Neuronal stem cell (in vitro differentiated cells): ENCODE data around the gene IL21R.

ENCODE experiments used
- DNase-seq: peaks from one replicate; pipeline ENCODE4 v3.0.0-alpha.2; 2013; ENCODE audit warnings: low spot score
- H2AFZ ChIP-seq: one replicate; pipeline ENCODE4 v1.6.1; 2013; ENCODE audit warnings: mild to moderate bottlenecking, low read length, inconsistent platforms
- H2AK5ac ChIP-seq: 2 replicates; pipeline ENCODE4 v1.6.1; 2013; ENCODE audit warnings: low read depth, mild to moderate bottlenecking, inconsistent platforms, low read length, moderate library complexity, mixed read lengths
- H2BK120ac ChIP-seq: 2 replicates; pipeline ENCODE4 v1.6.1; 2013; ENCODE audit warnings: low read depth, mild to moderate bottlenecking, inconsistent platforms, low read length, moderate library complexity, mixed read lengths
- H2BK12ac ChIP-seq: one replicate; pipeline ENCODE4 v1.6.1; 2013; ENCODE audit warnings: low read length, inconsistent platforms
- H2BK15ac ChIP-seq: 2 replicates; pipeline ENCODE4 v1.6.1; 2013; ENCODE audit warnings: mild to moderate bottlenecking, low read length, inconsistent platforms, mixed read lengths
- H2BK5ac ChIP-seq: one replicate; pipeline ENCODE4 v1.6.1; 2013; ENCODE audit warnings: inconsistent platforms, mild to moderate bottlenecking, low read length, moderate library complexity
- H3K14ac ChIP-seq: one replicate; pipeline ENCODE4 v1.6.1; 2013; ENCODE audit warnings: low read length, inconsistent platforms
- H3K18ac ChIP-seq: 2 replicates; pipeline ENCODE4 v1.6.1; 2013; ENCODE audit warnings: low read length, inconsistent platforms
- H3K23ac ChIP-seq: 2 replicates; pipeline ENCODE4 v1.6.1; 2013; ENCODE audit warnings: low read depth, mild to moderate bottlenecking, mixed read lengths, low read length, inconsistent platforms; ENCODE audit not compliant: poor library complexity
- H3K27ac ChIP-seq: replicated peaks from 3 replicates; pipeline ENCODE4 v1.5.1; 2013; ENCODE audit warnings: low read length, inconsistent platforms
- H3K27me3 ChIP-seq, 3 experiments: 2 replicates each; pipeline ENCODE4 v1.6.1; 2013; ENCODE audit warnings: low read length in 3 of 3, mild to moderate bottlenecking in 2 of 3, inconsistent platforms in 1 of 3, low read depth in 1 of 3, mixed read lengths in 1 of 3, moderate library complexity in 1 of 3; ENCODE audit not compliant: control insufficient read depth in 3 of 3, insufficient read depth in 3 of 3
- H3K36me3 ChIP-seq, 2 donors: replicated peaks in 1 of 2; 2 replicates each; pipeline ENCODE4 v1.6.1; 2013; ENCODE audit warnings: low read length in 2 of 2; ENCODE audit not compliant: control insufficient read depth in 2 of 2, insufficient read depth in 2 of 2
- H3K4ac ChIP-seq: 2 replicates; pipeline ENCODE4 v1.6.1; 2013; ENCODE audit warnings: inconsistent platforms, mild to moderate bottlenecking, low read length, moderate library complexity
- H3K4me1 ChIP-seq, 2 donors: 1 replicate in 1 of 2; 2 replicates in 1 of 2; pipeline ENCODE4 v1.6.1; 2013; ENCODE audit warnings: low read length in 2 of 2, low read depth in 1 of 2; ENCODE audit not compliant: control insufficient read depth in 2 of 2, insufficient read depth in 1 of 2
- H3K4me2 ChIP-seq: one replicate; pipeline ENCODE4 v1.6.1; 2013; ENCODE audit warnings: mild to moderate bottlenecking, low read length, inconsistent platforms; ENCODE audit not compliant: insufficient read depth, poor library complexity, severe bottlenecking
- H3K4me3 ChIP-seq, 2 donors: 2 replicates each; pipeline ENCODE4 v1.5.1; 2013; ENCODE audit warnings: low read length in 2 of 2, mild to moderate bottlenecking in 2 of 2, inconsistent platforms in 1 of 2, moderate library complexity in 1 of 2
- H3K79me1 ChIP-seq: one replicate; pipeline ENCODE4 v1.6.1; 2013; ENCODE audit warnings: low read depth, mild to moderate bottlenecking, inconsistent platforms, low read length, moderate library complexity
- H3K9ac ChIP-seq: one replicate; pipeline ENCODE4 v1.6.1; 2013; ENCODE audit warnings: mild to moderate bottlenecking, low read depth, low read length, inconsistent platforms; ENCODE audit not compliant: poor library complexity
- H3K9me3 ChIP-seq, 2 donors: replicated peaks in 1 of 2; 2 replicates each; pipeline versions ENCODE3 to v1.6.1; 2013; ENCODE audit warnings: low read length in 2 of 2, mild to moderate bottlenecking in 2 of 2, inconsistent platforms in 1 of 2, low read depth in 1 of 2, mixed read lengths in 1 of 2, moderate library complexity in 1 of 2; ENCODE audit not compliant: control insufficient read depth in 2 of 2, insufficient read depth in 1 of 2
- H4K8ac ChIP-seq: one replicate; pipeline ENCODE4 v1.6.1; 2013; ENCODE audit warnings: low read depth, mild to moderate bottlenecking, inconsistent platforms, low read length, moderate library complexity
- H4K91ac ChIP-seq: one replicate; pipeline ENCODE4 v1.6.1; 2013; ENCODE audit warnings: low read length, low read depth, mild to moderate bottlenecking, inconsistent platforms; ENCODE audit not compliant: poor library complexity
- WGBS, 2 donors: extraction: QIAGEN DNeasy Blood & Tissue Kit; methylation state at CpG; one replicate each; pipeline ENCODE4 v1.1.7; 2013; ENCODE audit warnings: missing lambda C conversion rate in 2 of 2, mixed read lengths in 1 of 2; ENCODE audit not compliant: insufficient read length in 2 of 2, insufficient replicate concordance in 1 of 2; ENCODE audit errors: extremely low coverage in 2 of 2; 5-methylcytosine and 5-hydroxymethylcytosine counted together

The IL21R gene

GRCh38 chr16:27403601-27403992 lies 1.6 kb downstream of the IL21R start:
- Histone ChIP-seq H3K79me1 (no peaks in the 10 kb centered on the region), H3K9ac (no peak overlapping the region), H3K18ac (no peak overlapping the region), H3K4me3 (no peak overlapping the region), H2BK5ac (no peak overlapping the region), H3K4me1 (peaks cover 7% of the 10 kb centered on the region in 2 donors), H3K14ac (no peak overlapping the region), H2AK5ac (no peak overlapping the region), H2AFZ (no peak overlapping the region), H3K4me2 (no peak overlapping the region), H3K27ac (no peak overlapping the region), H2BK120ac (no peak overlapping the region), H3K9me3 (no peaks in the 10 kb centered on the region), H3K36me3 (no peaks in the 10 kb centered on the region), H2BK12ac (no peak overlapping the region), H4K91ac (no peak overlapping the region), H3K4ac (no peak overlapping the region), H2BK15ac (no peak overlapping the region), H3K23ac (no peak overlapping the region), H3K27me3 (peaks cover 0 to 19% (median 0%) of the 10 kb centered on the region in 3 experiments), H4K8ac (no peak overlapping the region)
- DNase-seq = no peak
- no CpG with 5 or more reads among the region's 6 CpGs for WGBS, 2 donors

- H4K91ac ChIP-seq = no peak overlapping the region
- H3K36me3 ChIP-seq = no peaks in the 10 kb centered on the region
- no CpG with 5 or more reads among the region's 10 CpGs for WGBS, 2 donors
- peak overlapping the region; percentile 11 for H3K18ac ChIP-seq
- H3K14ac ChIP-seq = peak overlapping the region; percentile 23
- no peak overlapping the region for H2BK120ac ChIP-seq
- H4K8ac ChIP-seq = no peak overlapping the region
- no peak for DNase-seq
- H2AK5ac ChIP-seq = no peak overlapping the region
- H3K4ac ChIP-seq = no peak overlapping the region
- H3K79me1 ChIP-seq = no peaks in the 10 kb centered on the region
- peak overlapping the region; percentile 13 for H2BK15ac ChIP-seq
- H3K9ac ChIP-seq = no peak overlapping the region
- peak overlapping the region; percentile 85 for H2BK5ac ChIP-seq
- H3K4me2 ChIP-seq = no peak overlapping the region
- H3K27me3 ChIP-seq = peaks cover 0 to 19% (median 0%) of the 10 kb centered on the region in 3 experiments
- no peak overlapping the region for H2AFZ ChIP-seq
- H3K4me1 ChIP-seq = peaks cover 7% of the 10 kb centered on the region in 2 donors
- no peak overlapping the region for H3K23ac ChIP-seq
- no peak overlapping the region for H3K27ac ChIP-seq
- H3K4me3 ChIP-seq = no peak overlapping the region
- no peaks in the 10 kb centered on the region for H3K9me3 ChIP-seq
- H2BK12ac ChIP-seq = no peak overlapping the region
These were observed 2.3 kb downstream of the IL21R start for GRCh38 chr16:27404163-27404823.

GRCh38 chr16:27405546-27406451 lies 3.8 kb downstream of the IL21R start:
- H4K91ac ChIP-seq = no peak overlapping the region
- H2BK12ac ChIP-seq = no peak overlapping the region
- H3K18ac ChIP-seq = peak overlapping the region; percentile 72
- no peak overlapping the region for H2BK120ac ChIP-seq
- no peaks in the 10 kb centered on the region for H3K79me1 ChIP-seq
- no peak overlapping the region for H3K9ac ChIP-seq
- no peaks in the 10 kb centered on the region for H3K9me3 ChIP-seq
- peaks cover 0 to 19% (median 0%) of the 10 kb centered on the region in 3 experiments for H3K27me3 ChIP-seq
- no peak overlapping the region for H3K4me2 ChIP-seq
- no peaks in the 10 kb centered on the region for H3K36me3 ChIP-seq
- no peak for DNase-seq
- H3K4ac ChIP-seq = no peak overlapping the region
- H3K27ac ChIP-seq = no peak overlapping the region
- no peak overlapping the region for H3K4me3 ChIP-seq
- H2BK5ac ChIP-seq = peak overlapping the region; percentile 40
- peak overlapping the region; percentile 86 for H2AFZ ChIP-seq
- H4K8ac ChIP-seq = no peak overlapping the region
- no peak overlapping the region for H3K14ac ChIP-seq
- WGBS, 2 donors = no CpG with 5 or more reads among the region's 19 CpGs
- no peak overlapping the region for H3K23ac ChIP-seq
- H2AK5ac ChIP-seq = no peak overlapping the region
- H3K4me1 ChIP-seq = peaks cover 7% of the 10 kb centered on the region in 2 donors
- H2BK15ac ChIP-seq = peak overlapping the region; percentile 18

- no peaks in the 10 kb centered on the region for H3K36me3 ChIP-seq
- no peak overlapping the region for H3K4me3 ChIP-seq
- no peak for DNase-seq
- H2AFZ ChIP-seq = peak overlapping the region; percentile 86
- no peak overlapping the region for H3K4me2 ChIP-seq
- H3K4ac ChIP-seq = no peak overlapping the region
- H2AK5ac ChIP-seq = no peak overlapping the region
- no peak overlapping the region for H2BK12ac ChIP-seq
- WGBS, 2 donors = no CpG with 5 or more reads among the region's 6 CpGs
- H2BK120ac ChIP-seq = no peak overlapping the region
- H3K18ac ChIP-seq = no peak overlapping the region
- no peak overlapping the region for H3K14ac ChIP-seq
- H3K9me3 ChIP-seq = no peaks in the 10 kb centered on the region
- H3K27ac ChIP-seq = no peak overlapping the region
- no peak overlapping the region for H3K23ac ChIP-seq
- no peak overlapping the region for H3K9ac ChIP-seq
- H2BK5ac ChIP-seq = no peak overlapping the region
- no peaks in the 10 kb centered on the region for H3K79me1 ChIP-seq
- no peak overlapping the region for H4K91ac ChIP-seq
- H4K8ac ChIP-seq = no peak overlapping the region
- H3K27me3 ChIP-seq = peaks cover 0 to 16% (median 0%) of the 10 kb centered on the region in 3 experiments
- H3K4me1 ChIP-seq = peaks cover 7% of the 10 kb centered on the region in 2 donors
- H2BK15ac ChIP-seq = no peak overlapping the region
These were observed 4.6 kb downstream of the IL21R start for GRCh38 chr16:27406511-27407128.
